Naive B cell (primary cell): Measurements from ENCODE around the gene ALDH1L1. TPM values are rescaled to one million over a fixed set of nuclear protein-coding genes. Genes with fewer than 3 reads are reported as not detected.
A peak's percentile ranks its signal among the peaks of the same experiment; 100 is the strongest.

Source experiments
- ATAC-seq, 2 donors: fragments of 150-1000 bp; cut with Tn5 transposase; 2 replicates each; pipeline ENCODE4 v1.10.0; 2021; ENCODE audit warnings: low read depth in 2 of 2, mild to moderate bottlenecking in 2 of 2, moderate library complexity in 2 of 2
- DNase-seq: peaks from one replicate; pipeline ENCODE4 v3.0.0; 2022
- H3K27ac Mint-ChIP-seq, 6 donors: one replicate each; pipeline ENCODE4 v1.8.0; 2020 to 2022; ENCODE audit warnings: mild to moderate bottlenecking in 6 of 6, mixed read lengths in 6 of 6, moderate library complexity in 5 of 6, inconsistent platforms in 2 of 6
- H3K27me3 Mint-ChIP-seq, 3 donors: one replicate each; pipeline ENCODE4 v1.8.0; 2021 to 2022; ENCODE audit warnings: mixed read lengths in 3 of 3, mild to moderate bottlenecking in 1 of 3
- H3K36me3 Mint-ChIP-seq, 2 donors: one replicate each; pipeline ENCODE4 v1.8.0; 2020 to 2022; ENCODE audit warnings: mixed read lengths in 2 of 2, inconsistent platforms in 1 of 2, mild to moderate bottlenecking in 1 of 2
- H3K4me1 Mint-ChIP-seq, 3 donors: one replicate each; pipeline ENCODE4 v1.8.0; 2020 to 2022; ENCODE audit warnings: mixed read lengths in 3 of 3, inconsistent platforms in 1 of 3, mild to moderate bottlenecking in 1 of 3, moderate library complexity in 1 of 3
- H3K4me3 Mint-ChIP-seq, 8 donors: one replicate each; pipeline ENCODE4 v1.8.0; 2020 to 2022; ENCODE audit warnings: mild to moderate bottlenecking in 8 of 8, mixed read lengths in 8 of 8, moderate library complexity in 8 of 8, inconsistent platforms in 2 of 8
- H3K9me3 Mint-ChIP-seq, 7 donors: one replicate each; pipeline ENCODE4 v1.8.0; 2020 to 2022; ENCODE audit warnings: mixed read lengths in 7 of 7, mild to moderate bottlenecking in 5 of 7, inconsistent platforms in 2 of 7, moderate library complexity in 1 of 7
- polyA plus RNA-seq, 6 donors: library from polyadenylated mRNA; unstranded; fragments of 300-500 nt; fragmentation: Illumina TruSeq; gene quantifications; one replicate each; pipeline ENCODE4 v1.2.3, GENCODE V29; 2021; ENCODE audit warnings: low read depth in 6 of 6

Gene ALDH1L1
- polyA plus RNA-seq, 6 donors from 2014 or later: 0.08 TPM; not detected in 5

DNA sequence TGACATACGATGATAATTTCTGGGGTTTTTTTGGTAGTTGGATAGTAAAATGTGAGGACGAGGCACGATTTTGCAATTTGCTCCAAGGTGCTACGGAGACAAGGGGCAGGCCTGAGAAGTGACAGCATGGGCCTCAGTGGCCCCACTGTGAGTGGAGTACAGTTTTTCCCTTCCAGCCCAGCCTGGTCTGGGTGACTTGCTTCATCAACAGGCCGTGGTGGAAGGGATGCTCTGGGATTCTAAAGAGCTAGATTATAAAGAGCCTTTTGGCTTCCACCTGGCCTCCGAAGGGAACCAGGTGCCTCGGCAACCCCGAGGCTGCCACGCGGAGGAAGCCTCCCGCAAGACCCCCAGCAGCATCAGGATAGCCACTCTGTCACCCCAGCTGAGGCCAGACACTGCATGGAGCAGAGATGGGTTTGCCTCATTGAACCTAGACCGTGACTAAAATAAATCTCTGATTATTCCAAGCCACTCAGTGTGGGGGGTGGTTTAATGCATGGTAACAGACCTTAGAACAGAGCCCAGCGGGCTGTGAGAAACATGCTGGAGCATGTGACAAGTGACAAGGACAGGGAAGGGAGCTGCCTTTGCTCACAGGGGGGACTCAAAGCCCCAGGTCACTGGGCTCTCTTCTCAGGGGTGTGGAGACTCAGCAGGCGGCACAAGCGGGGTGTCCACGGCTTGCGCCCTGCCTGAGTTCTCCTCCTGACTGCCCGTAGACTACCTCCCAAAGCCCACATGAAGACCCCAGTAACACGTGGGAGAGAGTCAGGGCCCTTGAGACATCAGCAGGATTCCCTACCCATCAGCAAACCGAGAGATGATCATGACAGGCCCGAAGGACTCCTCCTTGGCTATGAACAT is 73.8 kb downstream of the ALDH1L1 start:
- Mint-ChIP-seq H3K9me3 (no peaks in the 10 kb centered on the region), H3K27me3 (peaks cover 0 to 9% (median 3%) of the 10 kb centered on the region in 3 donors), H3K36me3 (no peaks in the 10 kb centered on the region), H3K4me3 (no peak overlapping the region), H3K4me1 (peaks cover 0 to under 1% (median 0%) of the 10 kb centered on the region in 3 donors), H3K27ac (no peak overlapping the region)
- no peak for ATAC-seq
- no peak for DNase-seq

DNA sequence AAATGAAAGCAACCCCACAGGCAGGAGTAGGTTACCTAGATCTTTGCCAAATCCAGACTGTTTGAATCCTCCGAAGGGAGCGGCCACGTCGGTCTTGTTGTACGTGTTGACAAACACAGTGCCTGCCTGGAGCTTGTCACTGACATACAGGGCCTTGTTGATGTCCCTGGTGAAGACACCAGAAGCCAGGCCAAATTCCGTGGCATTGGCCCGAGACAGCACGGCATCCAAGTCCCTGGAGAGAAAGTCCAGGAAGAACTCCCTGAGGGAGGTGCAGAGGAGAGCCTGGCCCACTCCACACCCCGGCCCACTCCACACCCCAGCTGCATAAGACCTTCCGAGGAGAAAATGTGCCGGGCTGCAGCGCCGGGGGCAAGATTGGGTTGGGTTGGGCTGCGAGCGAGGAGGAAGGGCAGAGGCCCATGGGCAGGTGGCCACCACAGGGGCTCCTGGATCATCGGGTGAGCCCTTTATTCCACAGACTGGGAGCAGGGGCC is 74.6 kb downstream of the ALDH1L1 start:
- DNase-seq (no peak), ATAC-seq (no peak)
- no peaks in the 10 kb centered on the region for H3K9me3 Mint-ChIP-seq
- H3K27me3 Mint-ChIP-seq: peaks cover 0 to 16% (median 11%) of the 10 kb centered on the region in 3 donors
- no peaks in the 10 kb centered on the region for H3K4me1 Mint-ChIP-seq
- no peak overlapping the region for H3K27ac Mint-ChIP-seq
- H3K4me3 Mint-ChIP-seq: no peak overlapping the region
- no peaks in the 10 kb centered on the region for H3K36me3 Mint-ChIP-seq

GRCh38 chr3:126104742-126105605 is 75.4 kb downstream of the ALDH1L1 start:
- H3K27me3 Mint-ChIP-seq: peaks cover 0 to 19% (median 11%) of the 10 kb centered on the region in 3 donors
- H3K4me3 Mint-ChIP-seq: no peak overlapping the region
- no peaks in the 10 kb centered on the region for H3K36me3 Mint-ChIP-seq
- no peaks in the 10 kb centered on the region for H3K4me1 Mint-ChIP-seq
- DNase-seq (no peak), ATAC-seq (no peak)
- no peak overlapping the region for H3K27ac Mint-ChIP-seq
- no peaks in the 10 kb centered on the region for H3K9me3 Mint-ChIP-seq

DNA sequence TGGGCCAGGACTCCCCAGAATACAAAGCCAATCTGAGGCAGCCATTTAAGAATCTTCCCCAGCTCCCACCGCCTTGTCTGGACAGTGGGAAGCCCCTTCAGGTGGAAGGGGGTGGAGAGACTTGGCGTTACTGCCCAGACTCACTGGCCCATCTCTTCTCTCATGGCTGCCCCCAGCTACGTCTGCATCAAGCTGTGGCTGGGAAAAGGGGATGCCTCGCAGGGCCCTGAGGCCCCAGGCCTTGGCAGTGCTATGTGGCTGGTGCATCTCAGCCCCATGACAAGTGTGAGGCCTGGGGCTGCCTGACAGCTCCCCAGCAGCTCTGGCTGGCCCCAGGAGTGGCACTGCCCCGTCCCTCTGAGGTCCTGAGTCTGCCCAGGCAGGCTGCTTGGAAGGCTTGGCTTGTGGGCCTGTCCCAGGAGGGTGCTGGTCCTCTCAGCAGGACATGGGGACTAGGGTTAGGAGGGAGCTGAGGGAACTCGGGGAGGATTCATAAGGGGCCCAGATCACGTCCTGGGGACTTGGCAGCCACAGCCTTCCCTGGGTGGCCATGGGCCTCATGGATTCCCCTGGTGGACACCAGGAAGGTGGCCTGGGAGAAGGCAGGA is 76.3 kb downstream of the ALDH1L1 start:
- Mint-ChIP-seq H3K27me3 (peaks cover 0 to 19% (median 11%) of the 10 kb centered on the region in 3 donors), H3K36me3 (no peaks in the 10 kb centered on the region), H3K4me1 (no peaks in the 10 kb centered on the region), H3K9me3 (no peaks in the 10 kb centered on the region), H3K4me3 (no peak overlapping the region), H3K27ac (peak overlapping the region in 1 of 6 donors; percentile 87)
- DNase-seq (no peak), ATAC-seq (no peak)

- H3K4me3 Mint-ChIP-seq: no peak overlapping the region
- DNase-seq: no peak
- ATAC-seq: no peak
- no peak overlapping the region for H3K27ac Mint-ChIP-seq
- H3K9me3 Mint-ChIP-seq: peaks cover 0 to under 1% (median 0%) of the 10 kb centered on the region in 7 donors
- H3K4me1 Mint-ChIP-seq: no peaks in the 10 kb centered on the region
- peaks cover 0 to 19% (median 11%) of the 10 kb centered on the region in 3 donors for H3K27me3 Mint-ChIP-seq
- no peaks in the 10 kb centered on the region for H3K36me3 Mint-ChIP-seq
Measured at GRCh38 chr3:126103121-126104027, 77.0 kb downstream of the ALDH1L1 start.

GRCh38 chr3:126102530-126102951 is 77.8 kb downstream of the ALDH1L1 start:
- no peak for DNase-seq
- Mint-ChIP-seq H3K9me3 (peaks cover 0 to 9% (median 6%) of the 10 kb centered on the region in 7 donors), H3K4me1 (no peaks in the 10 kb centered on the region), H3K4me3 (no peak overlapping the region), H3K27ac (peak overlapping the region in 1 of 6 donors; percentile 56), H3K36me3 (no peaks in the 10 kb centered on the region), H3K27me3 (peaks cover 0 to 19% (median 11%) of the 10 kb centered on the region in 3 donors)
- no peak for ATAC-seq

- peaks cover 0 to 14% (median 7%) of the 10 kb centered on the region in 7 donors for H3K9me3 Mint-ChIP-seq
- ATAC-seq: no peak
- no peaks in the 10 kb centered on the region for H3K36me3 Mint-ChIP-seq
- no peak overlapping the region for H3K27ac Mint-ChIP-seq
- no peaks in the 10 kb centered on the region for H3K4me1 Mint-ChIP-seq
- no peak for DNase-seq
- no peak overlapping the region for H3K4me3 Mint-ChIP-seq
- H3K27me3 Mint-ChIP-seq: peaks cover 0 to 19% (median 11%) of the 10 kb centered on the region in 3 donors
Measured at GRCh38 chr3:126102011-126102410, 78.4 kb downstream of the ALDH1L1 start.

DNA sequence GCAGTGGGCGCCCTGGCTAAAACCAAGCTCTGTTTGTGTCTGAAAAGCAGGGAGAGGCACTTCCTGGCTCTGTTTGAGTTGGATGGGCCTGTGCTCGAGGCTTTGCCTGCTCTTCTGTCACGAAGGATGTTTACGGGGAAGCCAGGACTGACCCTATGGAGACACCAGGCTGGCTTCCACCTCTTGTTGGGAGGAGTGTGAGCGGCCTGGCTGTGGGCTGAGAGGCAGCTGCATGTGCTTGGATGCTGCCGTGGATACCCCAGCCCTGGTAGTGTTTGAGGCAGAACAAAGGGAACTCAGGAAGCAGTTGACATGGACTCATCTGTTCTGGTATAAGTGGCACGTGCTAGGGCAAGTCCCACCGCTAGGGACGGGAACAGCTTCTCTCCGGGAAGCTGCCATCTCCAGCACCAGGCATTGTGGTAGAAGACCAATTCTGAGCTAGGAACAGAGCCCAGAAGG is 78.8 kb downstream of the ALDH1L1 start:
- Mint-ChIP-seq H3K27me3 (peaks cover 0 to 19% (median 11%) of the 10 kb centered on the region in 3 donors), H3K36me3 (no peaks in the 10 kb centered on the region), H3K4me3 (no peak overlapping the region), H3K27ac (peak overlapping the region in 1 of 6 donors; percentile 89), H3K4me1 (no peaks in the 10 kb centered on the region), H3K9me3 (peaks cover 2 to 19% (median 11%) of the 10 kb centered on the region in 7 donors)
- no peak for DNase-seq
- no peak for ATAC-seq

- Mint-ChIP-seq H3K36me3 (peaks cover under 1 to 2% of the 10 kb centered on the region in 2 donors), H3K27me3 (peaks cover 0 to 19% (median 11%) of the 10 kb centered on the region in 3 donors), H3K9me3 (peaks cover 2 to 27% (median 18%) of the 10 kb centered on the region in 7 donors), H3K4me1 (no peaks in the 10 kb centered on the region), H3K4me3 (no peak overlapping the region), H3K27ac (no peak overlapping the region)
- no peak for ATAC-seq
- DNase-seq: no peak
Measured at GRCh38 chr3:126100634-126101301, 79.6 kb downstream of the ALDH1L1 start.

GRCh38 chr3:126100269-126100633 is 80.1 kb downstream of the ALDH1L1 start:
- Mint-ChIP-seq H3K27me3 (peaks cover 0 to 19% (median 11%) of the 10 kb centered on the region in 3 donors), H3K4me1 (no peaks in the 10 kb centered on the region), H3K9me3 (peaks cover 6 to 32% (median 23%) of the 10 kb centered on the region in 7 donors), H3K36me3 (peaks cover 6 to 7% of the 10 kb centered on the region in 2 donors), H3K4me3 (no peak overlapping the region), H3K27ac (no peak overlapping the region)
- no peak for ATAC-seq
- no peak for DNase-seq

- Mint-ChIP-seq H3K9me3 (peaks cover 9 to 46% (median 31%) of the 10 kb centered on the region in 7 donors), H3K36me3 (peaks cover 15% of the 10 kb centered on the region in 2 donors), H3K4me1 (no peaks in the 10 kb centered on the region), H3K4me3 (no peak overlapping the region), H3K27me3 (peaks cover 0 to 19% (median 11%) of the 10 kb centered on the region in 3 donors), H3K27ac (no peak overlapping the region)
- DNase-seq (no peak), ATAC-seq (no peak)
Measured at GRCh38 chr3:126098391-126098858, 82.0 kb downstream of the ALDH1L1 start.

DNA sequence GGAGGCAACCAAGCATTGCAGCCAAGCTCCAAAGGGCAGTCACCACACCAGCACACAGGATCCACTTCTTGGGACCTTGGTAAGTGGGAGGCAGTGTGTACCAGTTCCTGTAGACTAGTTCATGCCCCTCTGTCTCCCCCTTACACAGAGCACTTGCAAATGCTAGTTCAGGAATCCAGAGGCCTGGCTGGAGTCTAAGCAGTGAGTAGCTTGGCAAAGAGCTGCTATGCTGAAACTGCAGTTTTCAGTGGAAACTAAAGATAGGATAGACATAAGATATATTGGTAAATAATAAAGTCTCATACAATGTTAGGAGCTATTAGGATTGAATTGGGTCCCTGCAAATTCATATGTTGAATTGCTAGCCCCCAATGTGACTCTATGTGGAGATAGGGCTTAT is 82.6 kb downstream of the ALDH1L1 start:
- Mint-ChIP-seq H3K9me3 (peaks cover 9 to 48% (median 33%) of the 10 kb centered on the region in 7 donors), H3K27ac (no peak overlapping the region), H3K36me3 (peaks cover 15% of the 10 kb centered on the region in 2 donors), H3K4me1 (no peaks in the 10 kb centered on the region), H3K27me3 (peaks cover 0 to 19% (median 11%) of the 10 kb centered on the region in 3 donors), H3K4me3 (no peak overlapping the region)
- no peak for DNase-seq
- no peak for ATAC-seq
